HUES6 (cell line): ENCODE data around the gene RAB40C.
"Not testable (repeated sequence)": the region's sequence is repeated elsewhere in the genome, so short reads cannot be mapped to it uniquely, and the experiment has no call there.

Experiments
- H3K27ac ChIP-seq: 2 replicates; pipeline ENCODE4 v1.7.0; 2013; ENCODE audit warnings: low read depth, mild to moderate bottlenecking, low read length, inconsistent platforms
- H3K27me3 ChIP-seq: 2 replicates; pipeline ENCODE4 v1.6.1; 2013; ENCODE audit warnings: low read length; ENCODE audit not compliant: control insufficient read depth, insufficient read depth
- H3K36me3 ChIP-seq: 2 replicates; pipeline ENCODE4 v1.6.1; 2013; ENCODE audit warnings: low read length; ENCODE audit not compliant: control insufficient read depth, insufficient read depth
- H3K4me1 ChIP-seq: 2 replicates; pipeline ENCODE4 v1.6.1; 2013; ENCODE audit warnings: low read length; ENCODE audit not compliant: control insufficient read depth, insufficient read depth
- H3K4me3 ChIP-seq: 2 replicates; pipeline ENCODE4 v1.5.1; 2013; ENCODE audit warnings: low read depth, low read length
- H3K9ac ChIP-seq: one replicate; pipeline ENCODE4 v1.6.1; 2013; ENCODE audit warnings: mild to moderate bottlenecking, low read length
- H3K9me3 ChIP-seq: 2 replicates; pipeline ENCODE4 v1.6.1; 2013; ENCODE audit warnings: low read depth, low read length; ENCODE audit not compliant: control insufficient read depth, insufficient read depth

The RAB40C gene

GRCh38 chr16:595094-595528, 5.2 kb downstream of the RAB40C start:
- H3K27me3 ChIP-seq, result peaks cover 10% of the 10 kb centered on the region
- peaks cover 7% of the 10 kb centered on the region for H3K4me1 ChIP-seq
- H3K36me3 ChIP-seq, result peaks cover 5% of the 10 kb centered on the region; the same call in 1 of the 2 replicates
- H3K4me3 ChIP-seq, result no peak overlapping the region
- peaks cover 5% of the 10 kb centered on the region for H3K9me3 ChIP-seq
- H3K9ac ChIP-seq, result no peak overlapping the region
- H3K27ac ChIP-seq, result no peak overlapping the region

GRCh38 chr16:595942-596735, 6.3 kb downstream of the RAB40C start:
- Histone ChIP-seq H3K4me1 (0 out of 2 replicates have a peak, but pooled peaks cover under 1% of the 10 kb centered on the region), H3K27me3 (peaks cover 1% of the 10 kb centered on the region; the same call in 1 of the 2 replicates), H3K27ac (no peak overlapping the region), H3K9ac (no peak overlapping the region), H3K36me3 (peaks cover 5% of the 10 kb centered on the region; the same call in 1 of the 2 replicates), H3K4me3 (no peak overlapping the region), H3K9me3 (peaks cover 5% of the 10 kb centered on the region)

- Histone ChIP-seq H3K36me3 (peaks cover 5% of the 10 kb centered on the region; the same call in 1 of the 2 replicates), H3K27me3 (no peaks in the 10 kb centered on the region), H3K27ac (no peak overlapping the region), H3K4me3 (no peak overlapping the region), H3K9me3 (peaks cover 5% of the 10 kb centered on the region), H3K4me1 (no peaks in the 10 kb centered on the region), H3K9ac (no peak overlapping the region)
These were observed 6.8 kb downstream of the RAB40C start for GRCh38 chr16:596736-597060.

GRCh38 chr16:597655-598054, 7.8 kb downstream of the RAB40C start:
- H3K4me1 ChIP-seq, H3K27me3 ChIP-seq, H3K27ac ChIP-seq, H3K9me3 ChIP-seq, H3K36me3 ChIP-seq, H3K9ac ChIP-seq, H3K4me3 ChIP-seq: not testable (repeated sequence)

- Histone ChIP-seq H3K36me3 (peaks cover 5% of the 10 kb centered on the region; the same call in 1 of the 2 replicates), H3K27ac (no peak overlapping the region), H3K4me1 (no peaks in the 10 kb centered on the region), H3K9ac (no peak overlapping the region), H3K27me3 (no peaks in the 10 kb centered on the region), H3K4me3 (no peak overlapping the region), H3K9me3 (peaks cover 5% of the 10 kb centered on the region)
These were observed 9.2 kb downstream of the RAB40C start for GRCh38 chr16:598823-599739.

- no peaks in the 10 kb centered on the region for H3K4me1 ChIP-seq
- peaks cover 19% of the 10 kb centered on the region for H3K9me3 ChIP-seq
- H3K4me3 ChIP-seq, result no peak overlapping the region
- no peaks in the 10 kb centered on the region for H3K27me3 ChIP-seq
- no peak overlapping the region for H3K9ac ChIP-seq
- H3K27ac ChIP-seq, result no peak overlapping the region
- H3K36me3 ChIP-seq, result peaks cover 3% of the 10 kb centered on the region; the same call in 1 of the 2 replicates
These were observed 10.9 kb downstream of the RAB40C start for GRCh38 chr16:600781-601180.

DNA sequence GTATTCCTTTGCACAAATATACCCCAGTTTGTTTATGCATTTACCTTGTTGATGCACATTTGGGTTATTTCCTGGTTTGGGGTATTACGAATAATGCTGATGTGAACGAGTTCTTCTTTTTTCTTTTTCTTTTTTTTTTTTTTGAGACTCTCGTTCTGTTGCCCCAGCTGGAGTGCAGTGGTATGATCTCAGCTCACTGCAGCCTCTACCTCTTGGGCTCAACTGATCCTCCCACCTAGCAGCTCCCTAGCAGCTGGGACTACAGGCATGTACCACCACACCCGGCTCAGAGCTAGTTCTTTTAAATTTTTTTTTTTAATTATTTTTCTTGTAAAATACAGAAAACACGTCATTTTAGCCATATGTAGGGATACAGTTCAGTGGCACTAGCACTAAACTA, 14.1 kb downstream of the RAB40C start:
- Histone ChIP-seq H3K27ac (no peak overlapping the region), H3K27me3 (no peaks in the 10 kb centered on the region), H3K4me1 (0 out of 2 replicates have a peak, but pooled peaks cover 4% of the 10 kb centered on the region), H3K36me3 (peaks cover 3% of the 10 kb centered on the region; the same call in 1 of the 2 replicates), H3K4me3 (no peak overlapping the region), H3K9me3 (peaks cover 20% of the 10 kb centered on the region), H3K9ac (no peak overlapping the region)

DNA sequence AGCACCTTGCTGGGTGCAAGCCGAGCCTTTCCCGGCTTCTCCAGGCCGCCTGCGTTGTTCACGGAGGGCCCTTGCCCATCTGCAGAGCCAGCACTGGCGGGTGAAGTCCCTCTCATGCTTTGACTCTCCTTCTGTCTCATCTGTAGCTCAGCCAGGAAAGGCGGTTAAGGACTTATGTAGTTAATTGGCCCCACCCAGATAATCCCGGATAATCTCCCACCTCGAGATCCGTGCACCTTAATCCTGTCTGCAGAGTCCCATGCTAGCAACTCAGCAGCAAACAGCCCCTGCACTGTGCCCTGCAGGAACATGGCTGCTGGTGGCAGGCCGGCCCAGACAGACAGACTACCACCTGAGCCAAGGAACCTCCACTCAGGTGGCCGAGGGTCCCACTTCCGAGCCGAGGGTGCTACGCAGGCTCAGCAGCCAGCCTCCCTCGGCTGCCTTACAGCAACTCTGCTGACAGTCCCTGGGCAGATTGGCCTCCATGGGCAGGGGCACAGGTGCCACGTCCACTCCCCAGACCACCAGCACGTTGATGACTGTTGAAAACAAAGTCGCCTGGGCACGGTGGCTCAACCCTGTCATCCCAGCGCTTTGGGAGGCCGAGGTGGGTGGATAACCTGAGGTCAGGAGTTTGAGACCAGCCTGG, 16.9 kb downstream of the RAB40C start:
- H3K9ac ChIP-seq, result no peak overlapping the region
- no peak overlapping the region for H3K27ac ChIP-seq
- peaks cover 16% of the 10 kb centered on the region for H3K9me3 ChIP-seq
- no peak overlapping the region for H3K4me3 ChIP-seq
- H3K36me3 ChIP-seq, result no peaks in the 10 kb centered on the region; the same call in 1 of the 2 replicates
- 0 out of 2 replicates have a peak, but pooled peaks cover 4% of the 10 kb centered on the region for H3K4me1 ChIP-seq
- no peaks in the 10 kb centered on the region for H3K27me3 ChIP-seq

GRCh38 chr16:608019-608418, 18.2 kb downstream of the RAB40C start:
- peaks cover 16% of the 10 kb centered on the region for H3K9me3 ChIP-seq
- H3K27ac ChIP-seq, result no peak overlapping the region
- H3K27me3 ChIP-seq, result no peaks in the 10 kb centered on the region
- no peak overlapping the region for H3K9ac ChIP-seq
- 0 out of 2 replicates have a peak, but pooled peaks cover 4% of the 10 kb centered on the region for H3K4me1 ChIP-seq
- H3K36me3 ChIP-seq, result no peaks in the 10 kb centered on the region; the same call in 1 of the 2 replicates
- H3K4me3 ChIP-seq, result no peak overlapping the region

DNA sequence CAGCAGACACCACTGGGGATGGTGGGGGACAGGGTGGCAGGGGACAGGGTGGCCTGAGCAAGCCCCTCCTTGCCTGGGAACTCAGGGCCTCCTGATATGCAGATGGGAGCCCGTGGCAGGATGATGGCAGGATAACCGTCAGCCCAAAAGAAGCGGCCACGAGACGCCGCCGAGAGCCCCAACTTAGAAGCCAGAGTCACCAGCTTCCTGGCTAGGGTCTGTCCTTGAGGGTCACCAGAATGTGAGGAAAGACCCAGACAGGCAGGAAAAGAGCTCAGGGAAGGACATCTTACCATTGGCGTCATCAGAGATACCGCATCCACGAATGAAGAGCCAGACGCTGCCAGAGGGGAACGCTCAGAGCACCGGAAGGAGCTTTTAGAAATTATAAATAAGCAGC, 19.4 kb downstream of the RAB40C start:
- 0 out of 2 replicates have a peak, but pooled peaks cover 4% of the 10 kb centered on the region for H3K4me1 ChIP-seq
- H3K4me3 ChIP-seq, result no peak overlapping the region
- peaks cover 16% of the 10 kb centered on the region for H3K9me3 ChIP-seq
- H3K9ac ChIP-seq, result no peak overlapping the region
- no peaks in the 10 kb centered on the region for H3K27me3 ChIP-seq
- peaks cover 4% of the 10 kb centered on the region; the same call in 1 of the 2 replicates for H3K36me3 ChIP-seq
- H3K27ac ChIP-seq, result no peak overlapping the region
